ENCODE data around the gene CDH2. TPM values are rescaled to one million over a fixed set of nuclear protein-coding genes. Genes with fewer than 3 reads are reported as not detected.

The CDH2 gene
- total RNA-seq, 1 experiment from 2014 or later = 42.3 TPM

DNA sequence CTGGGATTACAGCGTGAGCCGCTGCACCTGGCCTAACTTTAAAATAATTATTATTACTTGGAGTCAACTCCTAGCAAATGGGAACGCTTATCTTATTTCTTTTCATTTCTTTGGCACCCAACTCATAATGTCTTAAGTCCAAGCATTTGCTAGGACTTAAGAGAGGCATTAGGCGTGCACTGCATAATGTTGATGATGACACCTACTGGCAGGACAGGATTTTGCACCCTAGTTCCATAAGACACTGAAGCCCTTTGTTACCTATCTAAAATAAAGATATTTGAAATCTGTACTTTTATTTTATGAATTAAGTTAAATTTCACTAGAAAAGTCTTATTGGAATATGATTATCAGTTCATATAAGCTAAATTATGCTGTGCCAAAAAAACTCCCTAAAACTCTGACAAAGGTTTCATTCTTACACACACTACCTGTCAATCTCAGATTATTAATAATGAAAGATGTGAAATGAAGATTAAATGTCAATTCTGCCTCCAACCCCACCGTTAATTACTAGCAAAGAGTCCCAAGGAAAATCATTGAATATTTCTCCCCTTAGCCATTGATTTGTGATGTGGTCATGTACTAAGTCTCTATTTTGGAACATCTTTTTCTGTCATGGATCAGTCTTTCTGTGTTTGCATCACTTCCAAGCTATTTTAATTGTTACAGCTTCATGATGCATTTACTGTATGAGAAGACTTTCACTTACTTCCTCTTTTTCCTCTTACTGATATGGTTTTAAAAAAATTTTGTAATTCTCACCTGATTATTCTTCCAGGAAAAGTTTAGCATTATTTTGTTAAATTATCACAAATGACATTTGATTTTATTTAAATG lies 12.7 kb upstream of the CDH2 start:
- no peak overlapping the region for H3K27ac ChIP-seq (ENCODE audit: low read length)
- H3K9me3 ChIP-seq (ENCODE audit: control insufficient read depth, insufficient read depth, low read depth, low read length) = no peaks in the 10 kb centered on the region
- in situ Hi-C loops (cut with HindIII; ENCODE audit: low pct_unique_long_range_greater_than_20kb, low sequenced_read_pairs) (no loop called here), intact Hi-C loops (cut with micrococcal nuclease; ENCODE audit: unreplicated experiment) (loop anchor here (5.0 kb wide), 1 partner anchor 582 kb away; no protein-coding TSS in a partner anchor)
- no peaks in the 10 kb centered on the region for H3K27me3 ChIP-seq (ENCODE audit: control insufficient read depth, insufficient read depth, low read length)
- ATAC-seq = peak; percentile 85
- ChIA-PET POLR2A (no interaction called here), CTCF (no interaction called here)
- no peak overlapping the region for H3K4me3 ChIP-seq (ENCODE audit: low read depth in 2 of 2, low read length in 2 of 2)
- TF ChIP-seq, protein P1, sequence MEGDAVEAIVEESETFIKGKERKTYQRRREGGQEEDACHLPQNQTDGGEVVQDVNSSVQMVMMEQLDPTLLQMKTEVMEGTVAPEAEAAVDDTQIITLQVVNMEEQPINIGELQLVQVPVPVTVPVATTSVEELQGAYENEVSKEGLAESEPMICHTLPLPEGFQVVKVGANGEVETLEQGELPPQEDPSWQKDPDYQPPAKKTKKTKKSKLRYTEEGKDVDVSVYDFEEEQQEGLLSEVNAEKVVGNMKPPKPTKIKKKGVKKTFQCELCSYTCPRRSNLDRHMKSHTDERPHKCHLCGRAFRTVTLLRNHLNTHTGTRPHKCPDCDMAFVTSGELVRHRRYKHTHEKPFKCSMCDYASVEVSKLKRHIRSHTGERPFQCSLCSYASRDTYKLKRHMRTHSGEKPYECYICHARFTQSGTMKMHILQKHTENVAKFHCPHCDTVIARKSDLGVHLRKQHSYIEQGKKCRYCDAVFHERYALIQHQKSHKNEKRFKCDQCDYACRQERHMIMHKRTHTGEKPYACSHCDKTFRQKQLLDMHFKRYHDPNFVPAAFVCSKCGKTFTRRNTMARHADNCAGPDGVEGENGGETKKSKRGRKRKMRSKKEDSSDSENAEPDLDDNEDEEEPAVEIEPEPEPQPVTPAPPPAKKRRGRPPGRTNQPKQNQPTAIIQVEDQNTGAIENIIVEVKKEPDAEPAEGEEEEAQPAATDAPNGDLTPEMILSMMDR (IDR thresholded peaks at IDR 0.05) = peak; percentile 74
- TF ChIP-seq, protein P2, sequence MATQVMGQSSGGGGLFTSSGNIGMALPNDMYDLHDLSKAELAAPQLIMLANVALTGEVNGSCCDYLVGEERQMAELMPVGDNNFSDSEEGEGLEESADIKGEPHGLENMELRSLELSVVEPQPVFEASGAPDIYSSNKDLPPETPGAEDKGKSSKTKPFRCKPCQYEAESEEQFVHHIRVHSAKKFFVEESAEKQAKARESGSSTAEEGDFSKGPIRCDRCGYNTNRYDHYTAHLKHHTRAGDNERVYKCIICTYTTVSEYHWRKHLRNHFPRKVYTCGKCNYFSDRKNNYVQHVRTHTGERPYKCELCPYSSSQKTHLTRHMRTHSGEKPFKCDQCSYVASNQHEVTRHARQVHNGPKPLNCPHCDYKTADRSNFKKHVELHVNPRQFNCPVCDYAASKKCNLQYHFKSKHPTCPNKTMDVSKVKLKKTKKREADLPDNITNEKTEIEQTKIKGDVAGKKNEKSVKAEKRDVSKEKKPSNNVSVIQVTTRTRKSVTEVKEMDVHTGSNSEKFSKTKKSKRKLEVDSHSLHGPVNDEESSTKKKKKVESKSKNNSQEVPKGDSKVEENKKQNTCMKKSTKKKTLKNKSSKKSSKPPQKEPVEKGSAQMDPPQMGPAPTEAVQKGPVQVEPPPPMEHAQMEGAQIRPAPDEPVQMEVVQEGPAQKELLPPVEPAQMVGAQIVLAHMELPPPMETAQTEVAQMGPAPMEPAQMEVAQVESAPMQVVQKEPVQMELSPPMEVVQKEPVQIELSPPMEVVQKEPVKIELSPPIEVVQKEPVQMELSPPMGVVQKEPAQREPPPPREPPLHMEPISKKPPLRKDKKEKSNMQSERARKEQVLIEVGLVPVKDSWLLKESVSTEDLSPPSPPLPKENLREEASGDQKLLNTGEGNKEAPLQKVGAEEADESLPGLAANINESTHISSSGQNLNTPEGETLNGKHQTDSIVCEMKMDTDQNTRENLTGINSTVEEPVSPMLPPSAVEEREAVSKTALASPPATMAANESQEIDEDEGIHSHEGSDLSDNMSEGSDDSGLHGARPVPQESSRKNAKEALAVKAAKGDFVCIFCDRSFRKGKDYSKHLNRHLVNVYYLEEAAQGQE (IDR thresholded peaks at IDR 0.05; ENCODE audit: insufficient read depth in 1 of 2, low read depth in 2 of 2, low read length in 1 of 2) = no peak
- no peak for DNase-seq (ENCODE audit: low read depth, low spot score)
- no peaks in the 10 kb centered on the region for H3K4me1 ChIP-seq (ENCODE audit: control insufficient read depth, insufficient read depth, low read length)
- no TSS peak for BruUV-seq (replicated peaks)
- no peaks in the 10 kb centered on the region for H3K36me3 ChIP-seq (ENCODE audit: control insufficient read depth, insufficient read depth, low read length)

DNA sequence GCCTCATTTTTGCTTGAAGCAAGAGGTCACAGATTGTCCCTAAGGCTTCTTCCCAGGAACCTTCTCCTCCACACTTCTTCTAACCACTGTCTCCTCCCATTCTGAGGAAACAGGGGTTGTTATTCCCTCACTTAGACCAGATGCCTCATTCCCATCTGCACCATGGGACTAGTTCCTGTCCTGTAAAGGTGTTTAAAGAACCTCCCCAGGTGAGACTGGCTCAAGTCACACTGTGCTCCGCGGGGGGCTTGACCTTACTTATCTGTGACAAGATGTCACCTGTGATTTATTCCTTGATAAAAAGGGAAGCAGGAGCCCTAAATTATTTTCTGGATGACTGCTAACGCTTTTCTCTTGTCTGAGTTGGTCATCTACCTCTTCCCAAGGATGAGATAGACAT lies 8.2 kb upstream of the CDH2 start:
- intact Hi-C loops (cut with micrococcal nuclease; ENCODE audit: unreplicated experiment) = loop anchor here (5.0 kb wide), 1 partner anchor 578 kb away; no protein-coding TSS in a partner anchor
- in situ Hi-C loops (cut with HindIII; ENCODE audit: low pct_unique_long_range_greater_than_20kb, low sequenced_read_pairs) = no loop called here
- H3K9me3 ChIP-seq (ENCODE audit: control insufficient read depth, insufficient read depth, low read depth, low read length) = no peaks in the 10 kb centered on the region
- TF ChIP-seq, protein P1 (IDR thresholded peaks at IDR 0.05) = no peak
- TF ChIP-seq TCF7L2 (IDR thresholded peaks at IDR 0.05; ENCODE audit: low read depth, low read length) (no peak), SIN3A (IDR thresholded peaks at IDR 0.05; ENCODE audit: borderline replicate concordance, insufficient read depth, low read depth, low read length) (no peak), POLR2AphosphoS5 (IDR thresholded peaks at IDR 0.05; ENCODE audit: low read depth, low read length) (no peak)
- TF ChIP-seq, protein P2 (IDR thresholded peaks at IDR 0.05; ENCODE audit: insufficient read depth in 1 of 2, low read depth in 2 of 2, low read length in 1 of 2) = no peak
- no peaks in the 10 kb centered on the region for H3K36me3 ChIP-seq (ENCODE audit: control insufficient read depth, insufficient read depth, low read length)
- POLR2A ChIA-PET = no interaction called here
- ATAC-seq (no peak), DNase-seq (ENCODE audit: low read depth, low spot score) (no peak)
- no peak overlapping the region for H3K4me3 ChIP-seq (ENCODE audit: low read depth in 2 of 2, low read length in 2 of 2)
- no peaks in the 10 kb centered on the region for H3K27me3 ChIP-seq (ENCODE audit: control insufficient read depth, insufficient read depth, low read length)
- no TSS peak for BruUV-seq (replicated peaks)
- no peak overlapping the region for H3K27ac ChIP-seq (ENCODE audit: low read length)
- no peaks in the 10 kb centered on the region for H3K4me1 ChIP-seq (ENCODE audit: control insufficient read depth, insufficient read depth, low read length)
- CTCF ChIA-PET = no interaction called here
